GM21447 (cell line): ENCODE data around the gene COLGALT1.

Experiments used
- ATAC-seq: cut with Tn5 transposase; IDR thresholded peaks from one replicate; pipeline ENCODE4 v1.9.1; 2021; ENCODE audit not compliant: unreplicated experiment

Gene COLGALT1

GRCh38 chr19:17618281-17618903 is 62.9 kb downstream of the COLGALT1 start:
- no peak for ATAC-seq

- ATAC-seq, result no peak
Observed at GRCh38 chr19:17618936-17619335, 63.5 kb downstream of the COLGALT1 start.

- ATAC-seq, result no peak
Observed at GRCh38 chr19:17620696-17621095, 65.2 kb downstream of the COLGALT1 start.

GRCh38 chr19:17623224-17623935 is 67.9 kb downstream of the COLGALT1 start:
- no peak for ATAC-seq

GRCh38 chr19:17624314-17624991 is 69.0 kb downstream of the COLGALT1 start:
- ATAC-seq, result no peak

GRCh38 chr19:17625043-17625442 is 69.6 kb downstream of the COLGALT1 start:
- ATAC-seq, result no peak

GRCh38 chr19:17625980-17626379 is 70.5 kb downstream of the COLGALT1 start:
- ATAC-seq, result no peak

GRCh38 chr19:17626456-17627015 is 71.1 kb downstream of the COLGALT1 start:
- ATAC-seq, result no peak

GRCh38 chr19:17627161-17627560 is 71.7 kb downstream of the COLGALT1 start:
- ATAC-seq, result no peak

- no peak for ATAC-seq
Observed at GRCh38 chr19:17627921-17628320, 72.5 kb downstream of the COLGALT1 start.

- no peak for ATAC-seq
Observed at GRCh38 chr19:17629760-17630159, 74.3 kb downstream of the COLGALT1 start.

- no peak for ATAC-seq
Observed at GRCh38 chr19:17632577-17632976, 77.1 kb downstream of the COLGALT1 start.
